HepG2 (cell line): ENCODE measurements around the gene MFRP. TPM values are rescaled to one million over a fixed set of nuclear protein-coding genes. Genes with fewer than 3 reads are reported as not detected.

ENCODE experiments used
- ATAC-seq: fragments of 200-7000 bp; cut with Tn5 transposase; 3 replicates; pipeline ENCODE4 v1.9.1; 2020; ENCODE audit warnings: mild to moderate bottlenecking, moderate library complexity
- BruUV-seq: library from RNA; stranded (reverse); fragments of 400-500 nt; replicated peaks from 2 replicates; lab custom pipeline; 2021; lab: Mats Ljungman, UMichigan
- CTCF ChIA-PET: fragments of 300-600 bp; formaldehyde crosslinking; extraction: SDS; loops from one replicate; lab custom pipeline; 2021; ENCODE audit warnings: low total read pairs, inconsistent platforms, low intra/inter-chr PET ratio; lab: Yijun Ruan, JAX
- POLR2A ChIA-PET: fragments of 350-600 bp; sonication (Branson Sonifier 250); formaldehyde crosslinking; loops from one replicate; lab custom pipeline; 2020; ENCODE audit warnings: antibody characterized with exemption, inconsistent platforms; lab: Yijun Ruan, JAX
- DNase-seq: peaks from one replicate; pipeline ENCODE4 v3.0.0-alpha.2; 2015; ENCODE audit warnings: low spot score
- FAIRE-seq: peaks from 3 replicates; lab custom pipeline; 2011; peaks lifted over from hg19 to GRCh38; lab: Jason Lieb, UNC
- H2AFZ ChIP-seq: one replicate; pipeline ENCODE4 v1.6.1; 2011; ENCODE audit warnings: low read length, inconsistent platforms
- H3K27ac ChIP-seq: fragments of 300-600 bp; 3 replicates; pipeline ENCODE4 v1.8.0; 2011; ENCODE audit warnings: mixed run types, mild to moderate bottlenecking, mixed read lengths, low read length, inconsistent platforms; ENCODE audit not compliant: insufficient read depth; ENCODE audit errors: extremely low read length
- H3K27me3 ChIP-seq, 2 experiments: fragments of 200-600 bp in 1 of 2; 2 replicates in 1 of 2; 3 replicates in 1 of 2; pipeline versions ENCODE4 v1.6.0 to v1.8.0; 2011; ENCODE audit warnings: low read length in 2 of 2, mild to moderate bottlenecking in 2 of 2, moderate library complexity in 2 of 2, inconsistent platforms in 1 of 2; ENCODE audit not compliant: insufficient read depth in 2 of 2, control insufficient read depth in 1 of 2
- H3K36me3 ChIP-seq, 2 experiments: fragments of 200-600 bp in 1 of 2; replicated peaks in 1 of 2; 2 replicates in 1 of 2; 3 replicates in 1 of 2; pipeline versions ENCODE4 v1.5.1 to v1.8.0; 2011; ENCODE audit warnings: low read length in 2 of 2, inconsistent platforms in 1 of 2; ENCODE audit not compliant: insufficient read depth in 2 of 2, control insufficient read depth in 1 of 2
- H3K4me1 ChIP-seq: 2 replicates; pipeline ENCODE4 v1.5.1; 2012; ENCODE audit warnings: low read length, inconsistent platforms; ENCODE audit not compliant: insufficient read depth
- H3K4me2 ChIP-seq: 2 replicates; pipeline ENCODE4 v1.6.0; 2011; ENCODE audit warnings: low read depth, low read length, inconsistent platforms
- H3K4me3 ChIP-seq, 3 experiments: fragments of 200-600 bp in 1 of 3; sonication (generic), shearing (Covaris generic) in 1 of 3; replicated peaks in 1 of 3; 2 replicates each; pipeline ENCODE4 v1.5.1; 2011 to 2016; ENCODE audit warnings: low read length in 3 of 3, inconsistent platforms in 2 of 3, low read depth in 2 of 3, mild to moderate bottlenecking in 2 of 3, control low read depth in 1 of 3, mixed read lengths in 1 of 3; ENCODE audit not compliant: insufficient read depth in 1 of 3
- H3K79me2 ChIP-seq: one replicate; pipeline ENCODE4 v1.6.1; 2011; ENCODE audit warnings: low read length, inconsistent platforms; ENCODE audit not compliant: insufficient read depth
- H3K9ac ChIP-seq: 2 replicates; pipeline ENCODE4 v1.6.0; 2011; ENCODE audit warnings: mild to moderate bottlenecking, low read depth, low read length, inconsistent platforms; ENCODE audit not compliant: insufficient read depth
- H3K9me3 ChIP-seq: 2 replicates; pipeline ENCODE4 v1.5.1; 2012; ENCODE audit warnings: mild to moderate bottlenecking, low read length
- H4K20me1 ChIP-seq: 2 replicates; pipeline ENCODE4 v1.6.0; 2011; ENCODE audit warnings: inconsistent platforms, mild to moderate bottlenecking, low read length, moderate library complexity; ENCODE audit not compliant: insufficient read depth
- FOXP1 ChIP-seq, 2 experiments: fragments of 450-650 bp in 1 of 2; IDR thresholded peaks; 2 replicates each; pipeline ENCODE4 v1.6.1; 2017 to 2018; ENCODE audit warnings: antibody characterized with exemption in 1 of 2
- KLF16 ChIP-seq, 2 experiments: sonication (generic) in 1 of 2; formaldehyde crosslinking in 1 of 2; IDR thresholded peaks; 2 replicates each; pipeline versions ENCODE4 v1.6.1 to v1.8.0; 2016 to 2023; ENCODE audit warnings: missing genetic modification reagents in 2 of 2, missing compliant biosample characterization in 1 of 2
- NFYC ChIP-seq: IDR thresholded peaks from 2 replicates; pipeline ENCODE4 v1.6.1; 2016; ENCODE audit warnings: missing genetic modification reagents, missing compliant biosample characterization
- XRCC5 ChIP-seq: fragments of 200-400 bp; formaldehyde crosslinking; optimal IDR thresholded peaks from 2 replicates; pipeline ENCODE3; 2017; ENCODE audit warnings: mild to moderate bottlenecking, low read length
- ZFP1 ChIP-seq: IDR thresholded peaks from 2 replicates; pipeline ENCODE4 v1.6.1; 2016
- ZNF619 ChIP-seq: sonication (generic); formaldehyde crosslinking; IDR thresholded peaks from 2 replicates; pipeline ENCODE4 v1.4.0; 2020; ENCODE audit warnings: mild to moderate bottlenecking, missing genetic modification reagents
- ZNF776 ChIP-seq: sonication (generic); formaldehyde crosslinking; IDR thresholded peaks from 2 replicates; pipeline ENCODE4 v1.4.0; 2020; ENCODE audit warnings: mild to moderate bottlenecking, missing genetic modification reagents
- WGBS: methylation state at CpG from one replicate; pipeline ENCODE4 v1.1.6; 2017; ENCODE audit warnings: low lambda C conversion rate; 5-methylcytosine and 5-hydroxymethylcytosine counted together
- in situ Hi-C: cut with HindIII; loops from 2 replicates; pipeline ENCODE4 v1.10.0; 2017; ENCODE audit warnings: low pct_unique_long_range_greater_than_20kb; ENCODE audit not compliant: extremely low pct_ligation_motif_present
- intact Hi-C: fragments of 100-400 bp; cut with micrococcal nuclease; formaldehyde crosslinking; loops from one replicate; pipeline ENCODE4 v1.10.0; 2022; ENCODE audit not compliant: unreplicated experiment
- polyA plus RNA-seq, 8 experiments: library from polyadenylated mRNA; depleted of rRNA in 3 of 8; stranded (reverse) in 7 of 8; unstranded in 1 of 8; fragments of >200 nt; fragmentation: Illumina TruSeq in 4 of 8; extraction: Trizol in 4 of 8; gene quantifications; 2 replicates each; pipeline versions ENCODE4 v1.2.1 to v1.2.3, GENCODE V29; 2011 to 2016; ENCODE audit warnings: low read depth in 4 of 8, missing spikeins in 1 of 8, mixed read lengths in 1 of 8; ENCODE audit not compliant: insufficient read depth in 1 of 8
- total RNA-seq, 5 experiments: library from RNA; depleted of rRNA; stranded (reverse); fragments of >200 nt; fragmentation: Illumina TruSeq; extraction: Trizol; gene quantifications; 2 replicates each; pipeline ENCODE4 v1.2.3, GENCODE V29; 2016; ENCODE audit warnings: low read depth in 1 of 5
- TF ChIP-seq, protein P1 (sequence below): sonication (generic); formaldehyde crosslinking; IDR thresholded peaks from 2 replicates; pipeline ENCODE4 v1.5.0; 2020; ENCODE audit warnings: mild to moderate bottlenecking, missing genetic modification reagents
- TF ChIP-seq, protein P2 (sequence below): sonication (generic); formaldehyde crosslinking; IDR thresholded peaks from 2 replicates; pipeline ENCODE4 v1.5.0; 2020; ENCODE audit warnings: mild to moderate bottlenecking, missing genetic modification reagents, borderline replicate concordance
- TF ChIP-seq, protein P3 (sequence below): sonication (generic); formaldehyde crosslinking; IDR thresholded peaks from 2 replicates; pipeline ENCODE4 v1.5.0; 2020; ENCODE audit warnings: mild to moderate bottlenecking, missing genetic modification reagents, moderate library complexity

MFRP gene
- total and polyA plus RNA-seq, 2 of the 13 experiments (the other 11 are each of a cell fraction or from before 2014, with no cell fraction given), result not detected

DNA sequence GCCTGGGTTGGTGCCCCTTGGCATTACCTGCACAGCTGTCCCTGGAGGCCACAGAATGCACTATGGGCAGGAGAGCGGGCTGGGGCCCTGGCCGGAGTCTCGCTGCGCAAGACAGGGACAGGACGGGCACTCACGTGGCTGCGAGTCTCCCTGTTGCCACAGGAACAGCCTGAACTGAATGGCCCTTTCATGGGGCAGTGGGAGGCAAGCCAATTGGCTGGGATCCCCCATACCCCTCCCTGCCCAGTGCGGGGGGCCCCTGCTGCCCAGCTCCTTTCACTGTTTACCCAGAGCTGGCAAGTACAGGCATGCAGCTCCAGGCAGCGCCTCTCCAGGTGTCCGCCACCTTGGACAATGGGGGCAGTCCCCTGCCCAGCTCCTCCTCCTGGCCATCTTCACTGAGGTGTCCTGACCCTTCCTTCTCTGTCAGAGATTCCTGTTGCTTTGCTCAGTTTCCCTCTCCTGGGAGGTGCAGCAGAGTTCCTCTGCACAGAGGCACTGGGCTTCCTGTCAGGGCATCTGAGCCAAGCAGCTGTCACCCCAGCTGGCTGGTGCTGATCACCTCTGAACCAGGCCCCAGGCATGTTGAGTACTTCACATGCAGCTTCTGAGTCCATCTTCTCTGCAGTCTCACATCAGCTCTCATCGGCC is 29.8 kb upstream of the MFRP start:
- H2AFZ ChIP-seq, result no peak overlapping the region
- peak overlapping the region; percentile 68 for H3K27ac ChIP-seq
- ATAC-seq (peak; percentile 59), FAIRE-seq (peak; percentile 76), DNase-seq (peak; percentile 88)
- H3K9me3 ChIP-seq, result no peaks in the 10 kb centered on the region
- H3K79me2 ChIP-seq, result peaks cover 29% of the 10 kb centered on the region
- peak overlapping the region; percentile 30 to 65 (median 32); a peak in 4 of 6 replicates for H3K4me3 ChIP-seq
- in situ Hi-C loops (loop anchor here (5.0 kb wide), 1 partner anchor 96 kb away; no protein-coding TSS in a partner anchor), intact Hi-C loops (no loop called here)
- H3K36me3 ChIP-seq, result no peaks in the 10 kb centered on the region
- BruUV-seq, result TSS peak; percentile 68
- peak overlapping the region; percentile 83 for H3K4me2 ChIP-seq
- peaks cover 95% of the 10 kb centered on the region for H3K4me1 ChIP-seq
- H3K9ac ChIP-seq, result peak overlapping the region; percentile 64
- H4K20me1 ChIP-seq, result no peaks in the 10 kb centered on the region
- WGBS, result 25% methylated on average over 10 of the region's 11 CpGs
- ChIA-PET CTCF (interaction anchor here (1.3 kb wide), 1 partner anchor 36 kb away, joined by 3 read pairs; no protein-coding TSS in a partner anchor), POLR2A (interaction anchor here (0.8 to 4.4 kb wide), 17 partner anchors 8 to 804 kb away, joined by 3 to 22 read pairs (median 5); partner anchors contain the start of genes ARCN1, C1QTNF5, CBL and HMBS)
- H3K27me3 ChIP-seq, result no peaks in the 10 kb centered on the region; a peak in 1 of 5 replicates
- no peak for TF ChIP-seq ZNF619 (CRISPR knock-in tag)
- peak; percentile 44; the same call in 1 of the 2 replicates for TF ChIP-seq ZFP1 (CRISPR knock-in tag)
- TF ChIP-seq, protein P1, sequence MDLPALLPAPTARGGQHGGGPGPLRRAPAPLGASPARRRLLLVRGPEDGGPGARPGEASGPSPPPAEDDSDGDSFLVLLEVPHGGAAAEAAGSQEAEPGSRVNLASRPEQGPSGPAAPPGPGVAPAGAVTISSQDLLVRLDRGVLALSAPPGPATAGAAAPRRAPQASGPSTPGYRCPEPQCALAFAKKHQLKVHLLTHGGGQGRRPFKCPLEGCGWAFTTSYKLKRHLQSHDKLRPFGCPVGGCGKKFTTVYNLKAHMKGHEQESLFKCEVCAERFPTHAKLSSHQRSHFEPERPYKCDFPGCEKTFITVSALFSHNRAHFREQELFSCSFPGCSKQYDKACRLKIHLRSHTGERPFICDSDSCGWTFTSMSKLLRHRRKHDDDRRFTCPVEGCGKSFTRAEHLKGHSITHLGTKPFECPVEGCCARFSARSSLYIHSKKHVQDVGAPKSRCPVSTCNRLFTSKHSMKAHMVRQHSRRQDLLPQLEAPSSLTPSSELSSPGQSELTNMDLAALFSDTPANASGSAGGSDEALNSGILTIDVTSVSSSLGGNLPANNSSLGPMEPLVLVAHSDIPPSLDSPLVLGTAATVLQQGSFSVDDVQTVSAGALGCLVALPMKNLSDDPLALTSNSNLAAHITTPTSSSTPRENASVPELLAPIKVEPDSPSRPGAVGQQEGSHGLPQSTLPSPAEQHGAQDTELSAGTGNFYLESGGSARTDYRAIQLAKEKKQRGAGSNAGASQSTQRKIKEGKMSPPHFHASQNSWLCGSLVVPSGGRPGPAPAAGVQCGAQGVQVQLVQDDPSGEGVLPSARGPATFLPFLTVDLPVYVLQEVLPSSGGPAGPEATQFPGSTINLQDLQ (CRISPR knock-in tag), result no peak
- no peak for TF ChIP-seq FOXP1 (IDR thresholded peaks at IDR 0.05)
- TF ChIP-seq FOXP1 (CRISPR knock-in tag; IDR thresholded peaks at IDR 0.05), result no peak; the same call in 1 of the 2 replicates
- TF ChIP-seq, protein P2, sequence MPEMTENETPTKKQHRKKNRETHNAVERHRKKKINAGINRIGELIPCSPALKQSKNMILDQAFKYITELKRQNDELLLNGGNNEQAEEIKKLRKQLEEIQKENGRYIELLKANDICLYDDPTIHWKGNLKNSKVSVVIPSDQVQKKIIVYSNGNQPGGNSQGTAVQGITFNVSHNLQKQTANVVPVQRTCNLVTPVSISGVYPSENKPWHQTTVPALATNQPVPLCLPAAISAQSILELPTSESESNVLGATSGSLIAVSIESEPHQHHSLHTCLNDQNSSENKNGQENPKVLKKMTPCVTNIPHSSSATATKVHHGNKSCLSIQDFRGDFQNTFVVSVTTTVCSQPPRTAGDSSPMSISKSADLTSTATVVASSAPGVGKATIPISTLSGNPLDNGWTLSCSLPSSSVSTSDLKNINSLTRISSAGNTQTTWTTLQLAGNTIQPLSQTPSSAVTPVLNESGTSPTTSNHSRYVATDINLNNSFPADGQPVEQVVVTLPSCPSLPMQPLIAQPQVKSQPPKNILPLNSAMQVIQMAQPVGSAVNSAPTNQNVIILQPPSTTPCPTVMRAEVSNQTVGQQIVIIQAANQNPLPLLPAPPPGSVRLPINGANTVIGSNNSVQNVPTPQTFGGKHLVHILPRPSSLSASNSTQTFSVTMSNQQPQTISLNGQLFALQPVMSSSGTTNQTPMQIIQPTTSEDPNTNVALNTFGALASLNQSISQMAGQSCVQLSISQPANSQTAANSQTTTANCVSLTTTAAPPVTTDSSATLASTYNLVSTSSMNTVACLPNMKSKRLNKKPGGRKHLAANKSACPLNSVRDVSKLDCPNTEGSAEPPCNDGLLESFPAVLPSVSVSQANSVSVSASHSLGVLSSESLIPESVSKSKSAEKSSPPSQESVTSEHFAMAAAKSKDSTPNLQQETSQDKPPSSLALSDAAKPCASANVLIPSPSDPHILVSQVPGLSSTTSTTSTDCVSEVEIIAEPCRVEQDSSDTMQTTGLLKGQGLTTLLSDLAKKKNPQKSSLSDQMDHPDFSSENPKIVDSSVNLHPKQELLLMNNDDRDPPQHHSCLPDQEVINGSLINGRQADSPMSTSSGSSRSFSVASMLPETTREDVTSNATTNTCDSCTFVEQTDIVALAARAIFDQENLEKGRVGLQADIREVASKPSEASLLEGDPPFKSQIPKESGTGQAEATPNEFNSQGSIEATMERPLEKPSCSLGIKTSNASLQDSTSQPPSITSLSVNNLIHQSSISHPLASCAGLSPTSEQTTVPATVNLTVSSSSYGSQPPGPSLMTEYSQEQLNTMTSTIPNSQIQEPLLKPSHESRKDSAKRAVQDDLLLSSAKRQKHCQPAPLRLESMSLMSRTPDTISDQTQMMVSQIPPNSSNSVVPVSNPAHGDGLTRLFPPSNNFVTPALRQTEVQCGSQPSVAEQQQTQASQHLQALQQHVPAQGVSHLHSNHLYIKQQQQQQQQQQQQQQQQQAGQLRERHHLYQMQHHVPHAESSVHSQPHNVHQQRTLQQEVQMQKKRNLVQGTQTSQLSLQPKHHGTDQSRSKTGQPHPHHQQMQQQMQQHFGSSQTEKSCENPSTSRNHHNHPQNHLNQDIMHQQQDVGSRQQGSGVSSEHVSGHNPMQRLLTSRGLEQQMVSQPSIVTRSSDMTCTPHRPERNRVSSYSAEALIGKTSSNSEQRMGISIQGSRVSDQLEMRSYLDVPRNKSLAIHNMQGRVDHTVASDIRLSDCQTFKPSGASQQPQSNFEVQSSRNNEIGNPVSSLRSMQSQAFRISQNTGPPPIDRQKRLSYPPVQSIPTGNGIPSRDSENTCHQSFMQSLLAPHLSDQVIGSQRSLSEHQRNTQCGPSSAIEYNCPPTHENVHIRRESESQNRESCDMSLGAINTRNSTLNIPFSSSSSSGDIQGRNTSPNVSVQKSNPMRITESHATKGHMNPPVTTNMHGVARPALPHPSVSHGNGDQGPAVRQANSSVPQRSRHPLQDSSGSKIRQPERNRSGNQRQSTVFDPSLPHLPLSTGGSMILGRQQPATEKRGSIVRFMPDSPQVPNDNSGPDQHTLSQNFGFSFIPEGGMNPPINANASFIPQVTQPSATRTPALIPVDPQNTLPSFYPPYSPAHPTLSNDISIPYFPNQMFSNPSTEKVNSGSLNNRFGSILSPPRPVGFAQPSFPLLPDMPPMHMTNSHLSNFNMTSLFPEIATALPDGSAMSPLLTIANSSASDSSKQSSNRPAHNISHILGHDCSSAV (CRISPR knock-in tag), result no peak
- 0 out of 2 replicates have a peak, but pooled peaks have one; percentile 37 for TF ChIP-seq ZNF776
- TF ChIP-seq NFYC (CRISPR knock-in tag), result peak; percentile 58
- peak; percentile 80 for TF ChIP-seq XRCC5
- TF ChIP-seq, protein P3, sequence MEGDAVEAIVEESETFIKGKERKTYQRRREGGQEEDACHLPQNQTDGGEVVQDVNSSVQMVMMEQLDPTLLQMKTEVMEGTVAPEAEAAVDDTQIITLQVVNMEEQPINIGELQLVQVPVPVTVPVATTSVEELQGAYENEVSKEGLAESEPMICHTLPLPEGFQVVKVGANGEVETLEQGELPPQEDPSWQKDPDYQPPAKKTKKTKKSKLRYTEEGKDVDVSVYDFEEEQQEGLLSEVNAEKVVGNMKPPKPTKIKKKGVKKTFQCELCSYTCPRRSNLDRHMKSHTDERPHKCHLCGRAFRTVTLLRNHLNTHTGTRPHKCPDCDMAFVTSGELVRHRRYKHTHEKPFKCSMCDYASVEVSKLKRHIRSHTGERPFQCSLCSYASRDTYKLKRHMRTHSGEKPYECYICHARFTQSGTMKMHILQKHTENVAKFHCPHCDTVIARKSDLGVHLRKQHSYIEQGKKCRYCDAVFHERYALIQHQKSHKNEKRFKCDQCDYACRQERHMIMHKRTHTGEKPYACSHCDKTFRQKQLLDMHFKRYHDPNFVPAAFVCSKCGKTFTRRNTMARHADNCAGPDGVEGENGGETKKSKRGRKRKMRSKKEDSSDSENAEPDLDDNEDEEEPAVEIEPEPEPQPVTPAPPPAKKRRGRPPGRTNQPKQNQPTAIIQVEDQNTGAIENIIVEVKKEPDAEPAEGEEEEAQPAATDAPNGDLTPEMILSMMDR, result peak; percentile 40
- peak in 1 of 2 experiments; percentile 42; a peak in 1 of 4 replicates for TF ChIP-seq KLF16 (CRISPR knock-in tag; IDR thresholded peaks at IDR 0.05)
